RKO (cell line): ENCODE results near the gene TRIB2.
"Not testable (repeated sequence)": the region's sequence is repeated elsewhere in the genome, so short reads cannot be mapped to it uniquely, and the experiment has no call there.

Source experiments
- DNase-seq: peaks from one replicate; pipeline ENCODE4 v3.0.0-alpha.2; 2016; ENCODE audit warnings: low spot score

Gene TRIB2

DNA sequence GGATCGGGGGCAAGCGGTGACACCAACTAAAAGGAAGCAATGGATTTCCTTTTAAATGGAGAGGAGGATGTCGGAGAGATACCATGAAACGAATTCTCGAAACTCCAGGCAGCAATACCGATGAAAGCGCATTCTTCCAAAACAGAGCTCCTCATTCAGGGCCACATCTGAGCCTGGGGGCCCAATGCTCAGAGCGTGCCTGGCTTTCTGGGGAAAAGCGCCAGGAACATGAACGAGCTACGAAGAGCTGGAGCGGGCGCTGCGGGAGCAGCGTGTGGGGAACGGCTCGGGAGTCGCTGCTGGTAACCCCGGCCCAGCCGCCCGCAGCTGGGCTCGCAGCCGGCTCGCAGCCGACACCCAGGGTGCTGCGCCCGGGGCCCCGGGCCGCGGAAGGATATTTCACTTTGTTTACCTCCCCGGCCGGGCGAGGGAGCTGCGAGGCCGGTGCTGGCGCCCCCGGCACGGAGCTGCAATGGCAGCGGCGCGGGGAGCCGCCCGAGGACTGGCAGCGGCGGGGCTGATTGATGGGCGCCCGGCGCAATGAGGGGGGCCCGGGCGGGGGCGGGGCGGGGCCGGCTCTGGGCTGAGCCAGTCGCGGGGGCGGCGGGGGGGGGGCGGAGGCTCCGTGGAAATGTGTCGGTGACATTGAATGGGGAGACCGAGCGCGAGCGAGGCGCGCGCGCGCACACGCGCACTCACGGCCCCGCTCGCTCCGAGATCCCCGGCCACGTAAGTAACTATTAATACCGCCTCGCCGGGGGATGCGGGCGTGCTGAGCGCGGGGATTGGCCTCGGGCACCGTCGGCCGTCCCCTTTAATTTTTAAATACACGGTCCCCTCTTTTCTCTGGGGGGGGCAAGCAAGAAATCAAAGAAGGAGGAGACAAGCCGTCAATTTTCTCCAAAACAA is at the start of gene TRIB2:
Gene TRIB2, plus strand, starts transcription at position 655 of the 909 bp plus-strand sequence. CDS start 1,372 bp downstream, outside the sequence.
- DNase-seq: peak; percentile 79

- no peak for DNase-seq
Measured at GRCh38 chr2:12669036-12669435, 47.7 kb upstream of the TRIB2 start.

GRCh38 chr2:12672711-12673315 is 43.9 kb upstream of the TRIB2 start:
- DNase-seq: no peak

GRCh38 chr2:12674644-12675328 is 42.0 kb upstream of the TRIB2 start:
- no peak for DNase-seq

DNA sequence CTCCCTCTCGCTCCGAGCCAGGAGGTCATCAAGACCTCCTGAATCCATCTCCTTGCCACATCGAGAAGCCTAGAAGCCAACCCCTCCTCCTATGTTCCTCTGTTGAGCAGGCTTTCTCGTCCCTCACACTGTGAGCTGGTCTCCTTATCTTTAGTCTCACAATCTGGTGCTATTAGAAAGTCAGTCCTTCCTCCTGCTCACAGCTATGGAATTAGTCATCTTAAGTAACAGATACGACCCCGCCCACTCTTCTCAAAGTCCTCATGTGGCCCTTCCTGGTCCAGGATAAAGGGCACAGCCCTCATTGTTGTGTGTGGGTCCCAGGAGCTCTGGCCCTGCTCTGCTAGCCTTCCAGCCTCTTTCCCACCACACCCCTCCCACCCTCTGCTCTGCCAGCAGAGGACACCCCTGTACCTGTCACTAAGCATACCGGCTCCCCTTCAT is 41.4 kb upstream of the TRIB2 start:
- DNase-seq: no peak

DNA sequence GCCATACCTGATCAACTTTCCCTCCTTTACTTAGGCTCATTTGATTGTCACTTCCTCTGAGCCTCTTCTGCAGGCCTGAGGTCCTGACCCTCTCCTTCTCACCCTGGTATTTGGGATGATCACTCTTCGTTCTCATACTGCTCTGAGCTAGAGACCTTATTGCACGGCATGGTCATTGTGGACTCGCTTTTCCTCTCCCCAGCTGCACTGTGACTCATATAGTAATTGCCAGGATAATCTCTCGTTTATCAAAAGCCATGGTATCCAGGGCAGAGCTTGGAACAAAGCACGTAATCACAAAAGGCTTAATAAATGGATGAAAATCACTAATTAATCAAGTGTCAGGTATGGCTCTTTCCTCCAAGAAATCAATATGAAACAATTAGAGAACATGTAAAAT is 40.9 kb upstream of the TRIB2 start:
- DNase-seq: no peak

DNA sequence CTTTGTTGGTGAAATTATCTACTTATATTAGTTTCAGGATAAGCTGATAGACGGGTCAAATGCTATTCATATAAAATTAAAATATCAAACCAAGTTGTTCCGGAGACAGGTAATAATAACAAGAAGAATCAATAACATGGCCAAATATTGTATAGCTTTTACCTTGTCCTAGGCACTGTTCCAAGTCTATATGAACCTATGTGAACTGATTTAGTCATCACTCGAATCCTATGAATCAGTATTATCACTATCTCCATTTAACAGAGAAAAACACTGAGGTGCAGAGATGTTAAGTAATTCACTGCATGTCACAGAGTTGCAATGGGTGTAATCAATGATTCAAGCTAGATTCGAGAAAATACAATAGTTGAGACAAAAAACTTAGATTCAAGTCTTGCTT is 40.0 kb upstream of the TRIB2 start:
- DNase-seq: no peak

DNA sequence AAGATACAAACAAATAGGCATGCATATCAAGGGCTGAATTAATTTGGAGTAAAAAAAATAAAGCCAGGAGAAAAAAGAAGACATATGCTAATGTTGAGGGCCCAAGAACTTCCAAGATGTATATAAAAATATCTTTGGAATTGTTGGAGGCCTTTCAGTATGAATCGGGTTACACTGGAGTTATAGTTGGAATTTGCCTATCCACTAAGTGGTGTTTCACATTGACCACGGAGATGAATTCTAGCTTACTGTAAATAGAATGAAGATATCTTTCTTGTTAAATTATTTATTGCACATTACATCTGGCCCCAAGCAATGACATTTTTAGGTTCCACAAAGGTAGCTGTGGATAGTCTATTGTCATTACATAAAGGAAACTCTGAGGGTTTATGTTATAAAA is 38.5 kb upstream of the TRIB2 start:
- no peak for DNase-seq

- DNase-seq: no peak
Measured at GRCh38 chr2:12679550-12680072, 37.1 kb upstream of the TRIB2 start.

DNA sequence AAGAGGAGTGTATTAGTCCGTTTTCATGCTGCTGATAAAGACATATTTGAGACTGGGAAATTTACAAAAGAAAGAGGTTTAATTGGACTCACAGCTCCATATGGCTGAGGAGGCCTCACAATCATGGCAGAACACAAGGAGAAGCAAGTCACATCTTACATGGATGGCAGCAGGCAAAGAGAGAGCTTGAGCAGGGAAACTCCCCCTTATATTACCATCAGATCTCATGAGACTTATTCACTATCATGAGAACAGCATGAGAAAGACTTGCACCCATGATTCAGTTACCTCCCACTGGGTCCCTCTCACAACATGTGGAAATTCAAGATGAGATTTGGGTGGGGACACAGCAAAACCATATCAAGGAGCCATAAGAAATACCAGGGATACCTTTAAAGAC is 36.6 kb upstream of the TRIB2 start:
- not testable (repeated sequence) for DNase-seq

- DNase-seq: no peak
Measured at GRCh38 chr2:12682017-12682416, 34.7 kb upstream of the TRIB2 start.

GRCh38 chr2:12683457-12684100 is 33.2 kb upstream of the TRIB2 start:
- no peak for DNase-seq

DNA sequence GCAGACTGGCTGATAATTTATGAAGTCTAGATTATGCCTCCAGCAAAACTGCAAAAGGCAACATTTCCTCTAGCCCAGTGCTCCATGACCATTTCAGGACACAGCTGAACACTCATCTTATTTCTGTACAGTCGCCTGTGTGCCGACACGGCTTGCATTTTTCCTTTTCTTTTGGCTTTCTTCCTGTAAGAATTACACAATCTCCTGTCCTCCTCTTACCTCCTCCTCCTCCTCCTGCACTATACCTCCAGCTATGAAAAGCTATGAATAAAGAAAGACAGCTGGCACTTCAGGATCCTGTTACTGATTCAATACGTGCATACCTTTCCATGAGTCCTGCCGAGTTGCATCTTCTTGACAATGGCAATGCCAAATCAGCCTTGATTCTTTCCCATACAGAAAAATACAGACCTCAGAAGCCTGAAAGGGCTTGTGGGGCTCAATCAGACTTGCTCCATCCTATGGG is 32.2 kb upstream of the TRIB2 start:
- no peak for DNase-seq

GRCh38 chr2:12685145-12685544 is 31.6 kb upstream of the TRIB2 start:
- DNase-seq: no peak

GRCh38 chr2:12685956-12686355 is 30.8 kb upstream of the TRIB2 start:
- no peak for DNase-seq

GRCh38 chr2:12686708-12687283 is 29.9 kb upstream of the TRIB2 start:
- DNase-seq: no peak

- DNase-seq: no peak
Measured at GRCh38 chr2:12688091-12688490, 28.6 kb upstream of the TRIB2 start.

- DNase-seq: no peak
Measured at GRCh38 chr2:12688893-12689292, 27.8 kb upstream of the TRIB2 start.

DNA sequence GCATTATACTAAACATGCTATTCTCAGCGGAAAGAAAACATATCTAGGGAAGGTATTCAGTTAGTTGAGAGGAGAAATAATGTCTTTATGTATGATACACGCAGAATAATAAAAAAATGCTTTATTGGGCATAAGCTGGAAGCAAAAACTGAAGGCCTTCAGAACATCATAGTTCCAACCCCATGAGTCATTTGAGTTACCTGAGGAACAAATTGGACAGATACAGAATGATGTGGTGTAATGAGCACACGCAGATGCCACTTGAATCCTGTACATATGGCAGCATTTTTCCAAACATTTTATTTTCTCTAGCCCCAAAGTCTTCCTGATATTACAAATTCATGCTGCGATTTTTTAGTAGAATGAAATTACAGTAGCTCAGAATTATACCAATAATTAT is 23.2 kb upstream of the TRIB2 start:
- DNase-seq: no peak

DNA sequence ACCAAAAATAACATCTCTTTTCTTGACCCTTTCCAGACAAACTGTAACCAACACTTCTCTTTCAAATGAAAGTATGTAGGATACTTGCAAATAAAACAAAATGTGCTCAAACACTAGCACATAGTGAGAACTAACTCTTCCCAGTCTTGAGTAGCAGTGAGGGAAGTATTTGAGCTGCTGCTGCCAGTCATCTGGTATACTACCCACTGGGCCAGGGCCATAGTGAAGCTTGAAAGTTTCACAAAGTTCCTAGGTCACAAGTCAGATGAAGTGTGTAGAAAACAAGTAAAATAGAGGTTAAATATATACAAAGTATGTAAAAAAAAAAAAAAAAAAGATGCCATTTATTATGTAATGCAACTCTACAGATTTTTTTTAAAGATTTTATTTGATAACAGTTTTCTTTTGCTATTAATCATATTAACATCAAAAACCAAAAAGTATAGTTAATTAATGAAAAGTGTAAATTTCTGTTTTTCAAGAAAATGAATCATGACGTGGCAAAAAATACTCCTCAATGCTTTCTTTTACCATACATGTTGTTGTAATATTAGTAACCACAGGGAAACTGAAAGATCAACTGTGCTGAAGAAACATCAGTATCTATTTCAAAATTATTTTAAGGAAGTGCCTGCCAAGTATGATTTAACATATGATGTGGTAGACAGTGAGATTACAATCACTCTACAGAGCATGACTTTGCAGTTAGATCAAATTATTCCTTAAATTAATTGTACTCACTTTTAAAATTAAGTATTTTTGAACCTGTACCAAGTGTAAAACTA is 21.6 kb upstream of the TRIB2 start:
- no peak for DNase-seq

DNA sequence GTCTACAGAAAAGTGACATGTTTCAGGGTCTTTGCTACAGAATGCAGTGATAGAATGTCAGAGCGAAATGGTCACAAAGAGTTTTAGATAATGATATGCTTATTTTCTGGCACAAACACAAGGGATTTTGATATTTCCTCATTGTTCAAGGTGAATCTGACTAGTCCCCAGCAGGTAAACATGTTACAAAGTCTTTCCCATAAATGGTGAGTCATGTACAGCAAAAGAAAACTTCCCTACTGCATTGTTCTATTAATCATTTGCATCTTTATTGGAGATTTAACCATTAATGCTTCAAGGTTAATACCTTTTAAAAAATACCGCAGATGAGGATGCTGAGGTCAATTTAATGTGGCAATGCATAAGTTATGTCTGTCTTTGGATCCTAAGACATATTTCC is 19.1 kb upstream of the TRIB2 start:
- no peak for DNase-seq
